Tibial nerve (tissue), 4 donors: ENCODE measurements around the gene SDK2. TPM values are rescaled to one million over a fixed set of nuclear protein-coding genes. Genes with fewer than 3 reads are reported as not detected.

ENCODE experiments used
- DNase-seq, 2 donors: peaks; one replicate each; pipeline ENCODE4 v3.0.0-alpha.2; 2019; ENCODE audit warnings: low spot score in 2 of 2
- H3K27ac ChIP-seq, 4 donors: fragments of 200-600 bp; sonication (generic) in 3 of 4; one replicate each; pipeline ENCODE4 v1.5.1; 2017 to 2019; ENCODE audit warnings: mild to moderate bottlenecking in 1 of 4
- H3K27me3 ChIP-seq, 2 donors: fragments of 200-600 bp; sonication (generic) in 1 of 2; one replicate each; pipeline versions ENCODE4 v1.5.1 to v1.6.0; 2017 to 2019
- H3K36me3 ChIP-seq, 3 donors: fragments of 200-600 bp; sonication (generic); one replicate each; pipeline ENCODE4 v1.5.1; 2018 to 2019
- H3K4me1 ChIP-seq, 4 donors: fragments of 200-600 bp; sonication (generic) in 3 of 4; one replicate each; pipeline ENCODE4 v1.5.1; 2017 to 2019
- H3K4me3 ChIP-seq, 4 donors: fragments of 200-600 bp; sonication (generic) in 3 of 4; one replicate each; pipeline ENCODE4 v1.5.1; 2017 to 2019; ENCODE audit warnings: mild to moderate bottlenecking in 1 of 4, moderate library complexity in 1 of 4
- H3K9me3 ChIP-seq, 4 donors: fragments of 200-600 bp; sonication (generic) in 3 of 4; one replicate each; pipeline ENCODE4 v1.5.1; 2017 to 2019
- CTCF ChIP-seq, 5 experiments: fragments of 200-600 bp in 3 of 5; fragments of 450-650 bp in 2 of 5; sonication (generic) in 3 of 5; IDR thresholded peaks; one replicate each; pipeline ENCODE4 v1.5.1; 2016 to 2019; ENCODE audit warnings: antibody characterized with exemption in 5 of 5, mild to moderate bottlenecking in 3 of 5, moderate library complexity in 2 of 5
- EP300 ChIP-seq, 2 donors: sonication (generic); formaldehyde crosslinking; IDR thresholded peaks; one replicate each; pipeline ENCODE4 v1.6.1; 2017; ENCODE audit warnings: antibody characterized with exemption in 2 of 2, mild to moderate bottlenecking in 1 of 2
- POLR2A ChIP-seq, 2 donors: fragments of 450-650 bp; IDR thresholded peaks; one replicate each; pipeline ENCODE4 v1.6.1; 2017; ENCODE audit warnings: antibody characterized with exemption in 2 of 2, mild to moderate bottlenecking in 2 of 2, moderate library complexity in 2 of 2
- WGBS, 2 donors: methylation state at CpG; one replicate each; pipeline ENCODE4 v1.1.5; 2018; 5-methylcytosine and 5-hydroxymethylcytosine counted together
- total RNA-seq, 4 donors: library from RNA; depleted of rRNA; stranded (reverse); fragments of >200 nt; gene quantifications; one replicate each; pipeline ENCODE4 v1.1.0, GENCODE V29; 2016

SDK2 gene
- total RNA-seq, 4 donors from 2014 or later, result 3.1 to 6.3 (median 4.6) TPM

DNA sequence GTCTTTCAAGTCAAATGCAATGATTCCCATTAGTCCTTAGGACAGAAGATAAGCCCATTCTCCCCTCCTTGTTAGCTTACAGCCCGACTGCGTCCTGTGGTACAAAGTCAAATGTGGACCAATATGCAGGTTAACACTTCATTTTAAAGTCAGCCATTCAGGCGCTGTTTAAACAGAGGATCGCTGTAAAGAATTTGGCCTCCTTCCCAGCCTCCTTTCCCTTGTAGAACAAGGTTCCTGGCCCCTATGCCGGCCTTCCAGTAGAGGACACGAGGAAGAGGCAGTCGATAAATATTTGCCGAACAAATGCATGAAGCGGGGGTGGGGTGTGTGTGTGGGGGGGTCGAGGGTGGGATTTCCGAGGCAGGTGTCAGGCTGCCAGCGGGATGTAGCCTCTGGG lies 4.3 kb downstream of the SDK2 start:
- Histone ChIP-seq H3K4me1 (peaks cover 0 to 50% (median 24%) of the 10 kb centered on the region in 4 donors), H3K27ac (no peak overlapping the region), H3K4me3 (no peak overlapping the region), H3K27me3 (peaks cover 0 to 18% of the 10 kb centered on the region in 2 donors), H3K36me3 (no peaks in the 10 kb centered on the region), H3K9me3 (no peaks in the 10 kb centered on the region)
- TF ChIP-seq POLR2A (IDR thresholded peaks at IDR 0.05), result no peak
- no peak for TF ChIP-seq CTCF (IDR thresholded peaks at IDR 0.05)
- TF ChIP-seq EP300 (IDR thresholded peaks at IDR 0.05), result no peak
- 34 to 38% methylated on average over 12 of the region's 12 CpGs for WGBS, 2 donors
- no peak for DNase-seq

DNA sequence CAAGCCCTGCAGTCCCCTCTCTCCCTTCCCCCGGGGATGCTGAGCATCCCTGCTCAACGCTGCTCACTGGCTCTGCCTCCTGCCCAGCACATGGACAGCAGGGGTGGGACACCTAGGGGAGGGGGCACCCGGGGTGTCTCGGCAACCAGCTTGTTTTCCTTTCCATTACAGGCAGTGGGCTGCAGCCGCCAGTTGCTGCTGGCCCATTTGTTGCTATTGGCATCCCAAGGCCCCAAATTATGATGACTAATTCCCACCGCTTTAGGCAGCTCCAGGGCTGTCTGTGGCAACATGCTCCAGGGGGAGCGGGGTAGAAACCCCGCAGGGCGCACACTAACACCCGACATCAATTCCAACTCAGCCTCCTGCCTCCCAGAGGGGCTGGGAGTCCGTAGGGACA lies 4.9 kb downstream of the SDK2 start:
- H3K4me3 ChIP-seq, result no peak overlapping the region
- no peaks in the 10 kb centered on the region for H3K36me3 ChIP-seq
- peaks cover 0 to 17% of the 10 kb centered on the region in 2 donors for H3K27me3 ChIP-seq
- peaks cover 0 to 47% (median 24%) of the 10 kb centered on the region in 4 donors for H3K4me1 ChIP-seq
- DNase-seq, result no peak
- no peak overlapping the region for H3K27ac ChIP-seq
- no peaks in the 10 kb centered on the region for H3K9me3 ChIP-seq
- WGBS, 2 donors, result 69 to 78% methylated on average over 10 to 11 of the region's 11 CpGs
- TF ChIP-seq POLR2A (IDR thresholded peaks at IDR 0.05) (no peak), CTCF (IDR thresholded peaks at IDR 0.05) (no peak), EP300 (IDR thresholded peaks at IDR 0.05) (no peak)

DNA sequence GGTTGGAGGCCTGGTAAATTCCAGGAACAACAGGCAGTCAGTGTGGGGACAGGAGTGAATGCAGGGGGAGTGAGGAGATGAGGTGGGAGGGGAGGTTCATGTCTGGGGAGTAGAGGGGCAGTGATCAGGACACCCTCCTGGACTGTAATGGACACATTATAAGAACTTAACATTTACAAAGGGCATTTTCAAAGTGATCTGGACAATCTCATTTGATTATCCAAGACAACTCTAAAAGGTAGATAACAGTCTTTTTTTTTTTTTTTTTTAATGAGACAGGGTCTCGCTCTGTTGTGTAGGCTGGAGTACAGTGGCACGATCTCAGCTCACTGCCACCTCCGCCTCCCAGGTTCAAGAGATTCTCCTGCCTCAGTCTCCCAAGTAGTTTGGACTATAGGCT lies 5.7 kb downstream of the SDK2 start:
- Histone ChIP-seq H3K36me3 (no peaks in the 10 kb centered on the region), H3K4me3 (no peak overlapping the region), H3K27me3 (peaks cover 0 to 9% of the 10 kb centered on the region in 2 donors), H3K4me1 (peaks cover 0 to 39% (median 17%) of the 10 kb centered on the region in 4 donors), H3K27ac (no peak overlapping the region), H3K9me3 (no peaks in the 10 kb centered on the region)
- 91 to 94% methylated on average over 3 of the region's 3 CpGs for WGBS, 2 donors
- no peak for DNase-seq
- TF ChIP-seq CTCF (IDR thresholded peaks at IDR 0.05) (no peak), EP300 (IDR thresholded peaks at IDR 0.05) (no peak), POLR2A (IDR thresholded peaks at IDR 0.05) (no peak)

- TF ChIP-seq EP300 (IDR thresholded peaks at IDR 0.05) (no peak), POLR2A (IDR thresholded peaks at IDR 0.05) (no peak), CTCF (IDR thresholded peaks at IDR 0.05) (no peak)
- DNase-seq, result no peak
- Histone ChIP-seq H3K9me3 (no peaks in the 10 kb centered on the region), H3K27ac (no peak overlapping the region), H3K36me3 (no peaks in the 10 kb centered on the region), H3K27me3 (peaks cover 0 to 2% of the 10 kb centered on the region in 2 donors), H3K4me1 (peaks cover 0 to 32% (median 14%) of the 10 kb centered on the region in 4 donors), H3K4me3 (no peak overlapping the region)
- WGBS, 2 donors, result 73 to 80% methylated on average over 8 of the region's 8 CpGs
Measured at GRCh38 chr17:73637866-73638265, 6.4 kb downstream of the SDK2 start.

GRCh38 chr17:73635101-73635817 lies 9.0 kb downstream of the SDK2 start:
- DNase-seq, result no peak

More at GRCh38 chr17:73635101-73635817, 9.0 kb downstream of the SDK2 start:
- Histone ChIP-seq H3K4me3 (no peak overlapping the region), H3K4me1 (peaks cover 0 to 31% (median 7%) of the 10 kb centered on the region in 4 donors), H3K9me3 (no peaks in the 10 kb centered on the region), H3K27me3 (no peaks in the 10 kb centered on the region), H3K36me3 (no peaks in the 10 kb centered on the region), H3K27ac (no peak overlapping the region)
- TF ChIP-seq POLR2A (IDR thresholded peaks at IDR 0.05), result no peak
- TF ChIP-seq EP300 (IDR thresholded peaks at IDR 0.05), result no peak
- no peak for TF ChIP-seq CTCF (IDR thresholded peaks at IDR 0.05)
- WGBS, 2 donors, result 87 to 89% methylated on average over 12 of the region's 12 CpGs
